GM08714 (cell line): ENCODE results near the gene HIF3A.

Experiments used
- H3K4me3 ChIP-seq: fragments of 200-500 bp; sonication (Bioruptor generic); 2 replicates; pipeline ENCODE4 v1.5.1; 2014; ENCODE audit warnings: mild to moderate bottlenecking, low read length, inconsistent platforms
- ZNF274 ChIP-seq: IDR thresholded peaks from 2 replicates; pipeline ENCODE4 v1.6.1; 2012; ENCODE audit warnings: mild to moderate bottlenecking, low read depth, low read length

HIF3A gene

GRCh38 chr19:46384396-46384795 lies 87.6 kb downstream of the HIF3A start:
- no peak for TF ChIP-seq ZNF274

GRCh38 chr19:46385636-46386035 lies 88.8 kb downstream of the HIF3A start:
- no peak overlapping the region for H3K4me3 ChIP-seq
- TF ChIP-seq ZNF274: no peak

More at GRCh38 chr19:46384396-46384795, 87.6 kb downstream of the HIF3A start:
- H3K4me3 ChIP-seq: no peak overlapping the region

- no peak overlapping the region for H3K4me3 ChIP-seq
- no peak for TF ChIP-seq ZNF274
Observed at GRCh38 chr19:46386151-46386550, 89.3 kb downstream of the HIF3A start.

GRCh38 chr19:46386996-46387712 lies 90.3 kb downstream of the HIF3A start:
- no peak overlapping the region for H3K4me3 ChIP-seq
- TF ChIP-seq ZNF274: no peak

- H3K4me3 ChIP-seq: no peak overlapping the region
- no peak for TF ChIP-seq ZNF274
Observed at GRCh38 chr19:46387713-46388130, 90.9 kb downstream of the HIF3A start.

- no peak overlapping the region for H3K4me3 ChIP-seq
- TF ChIP-seq ZNF274: no peak
Observed at GRCh38 chr19:46388311-46389095, 91.7 kb downstream of the HIF3A start.

- no peak overlapping the region for H3K4me3 ChIP-seq
- TF ChIP-seq ZNF274: no peak
Observed at GRCh38 chr19:46390121-46390858, 93.4 kb downstream of the HIF3A start.

- TF ChIP-seq ZNF274: no peak
- H3K4me3 ChIP-seq: no peak overlapping the region
Observed at GRCh38 chr19:46390866-46391265, 94.0 kb downstream of the HIF3A start.

- TF ChIP-seq ZNF274: no peak
Observed at GRCh38 chr19:46391296-46392251, 94.7 kb downstream of the HIF3A start.

GRCh38 chr19:46392252-46392801 lies 95.5 kb downstream of the HIF3A start:
- TF ChIP-seq ZNF274: no peak
- H3K4me3 ChIP-seq: no peak overlapping the region

More at GRCh38 chr19:46391296-46392251, 94.7 kb downstream of the HIF3A start:
- no peak overlapping the region for H3K4me3 ChIP-seq

GRCh38 chr19:46392837-46393236 lies 96.0 kb downstream of the HIF3A start:
- no peak overlapping the region for H3K4me3 ChIP-seq
- TF ChIP-seq ZNF274: no peak
